Measurements from ENCODE around the gene ZFP64.

- TF ChIP-seq, protein P1, sequence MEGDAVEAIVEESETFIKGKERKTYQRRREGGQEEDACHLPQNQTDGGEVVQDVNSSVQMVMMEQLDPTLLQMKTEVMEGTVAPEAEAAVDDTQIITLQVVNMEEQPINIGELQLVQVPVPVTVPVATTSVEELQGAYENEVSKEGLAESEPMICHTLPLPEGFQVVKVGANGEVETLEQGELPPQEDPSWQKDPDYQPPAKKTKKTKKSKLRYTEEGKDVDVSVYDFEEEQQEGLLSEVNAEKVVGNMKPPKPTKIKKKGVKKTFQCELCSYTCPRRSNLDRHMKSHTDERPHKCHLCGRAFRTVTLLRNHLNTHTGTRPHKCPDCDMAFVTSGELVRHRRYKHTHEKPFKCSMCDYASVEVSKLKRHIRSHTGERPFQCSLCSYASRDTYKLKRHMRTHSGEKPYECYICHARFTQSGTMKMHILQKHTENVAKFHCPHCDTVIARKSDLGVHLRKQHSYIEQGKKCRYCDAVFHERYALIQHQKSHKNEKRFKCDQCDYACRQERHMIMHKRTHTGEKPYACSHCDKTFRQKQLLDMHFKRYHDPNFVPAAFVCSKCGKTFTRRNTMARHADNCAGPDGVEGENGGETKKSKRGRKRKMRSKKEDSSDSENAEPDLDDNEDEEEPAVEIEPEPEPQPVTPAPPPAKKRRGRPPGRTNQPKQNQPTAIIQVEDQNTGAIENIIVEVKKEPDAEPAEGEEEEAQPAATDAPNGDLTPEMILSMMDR (IDR thresholded peaks at IDR 0.05) = no peak
- TF ChIP-seq POLR2AphosphoS5 (IDR thresholded peaks at IDR 0.05) (no peak), EP300 (IDR thresholded peaks at IDR 0.05) (no peak)
Observed at GRCh38 chr20:52104546-52105441, 86.8 kb downstream of the ZFP64 start.

All from upper lobe of left lung (tissue), 4 donors.